ENCODE data around the gene PISD. TPM values are rescaled to one million over a fixed set of nuclear protein-coding genes. Genes with fewer than 3 reads are reported as not detected.
A peak's percentile ranks its signal among the peaks of the same experiment; 100 is the strongest.

The PISD gene
- total RNA-seq, 1 donor from 2014 or later: 16.6 TPM

DNA sequence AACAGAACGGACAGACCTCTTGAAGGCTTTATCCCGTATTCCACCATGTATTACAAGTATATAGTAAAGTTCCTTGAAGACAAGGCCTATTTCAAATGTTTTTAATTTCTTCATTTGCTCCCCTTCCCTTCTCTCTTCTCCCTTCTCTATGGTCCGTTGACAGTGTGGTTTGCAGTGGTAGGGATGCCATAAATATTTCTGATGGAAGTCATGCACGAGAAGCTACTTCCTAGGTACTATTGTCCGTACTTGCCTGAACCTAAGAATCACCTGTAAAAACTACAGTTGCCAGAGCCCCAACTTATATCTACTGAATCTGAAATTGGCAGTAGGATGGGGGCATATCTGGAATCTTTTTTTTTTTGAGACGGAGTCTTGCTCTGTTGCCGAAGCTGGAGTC is 2.8 kb downstream of the PISD start:
- no peak for ATAC-seq (ENCODE audit: poor library complexity)
- no peak for DNase-seq
- intact Hi-C loops (cut with DNase I): no loop called here

DNA sequence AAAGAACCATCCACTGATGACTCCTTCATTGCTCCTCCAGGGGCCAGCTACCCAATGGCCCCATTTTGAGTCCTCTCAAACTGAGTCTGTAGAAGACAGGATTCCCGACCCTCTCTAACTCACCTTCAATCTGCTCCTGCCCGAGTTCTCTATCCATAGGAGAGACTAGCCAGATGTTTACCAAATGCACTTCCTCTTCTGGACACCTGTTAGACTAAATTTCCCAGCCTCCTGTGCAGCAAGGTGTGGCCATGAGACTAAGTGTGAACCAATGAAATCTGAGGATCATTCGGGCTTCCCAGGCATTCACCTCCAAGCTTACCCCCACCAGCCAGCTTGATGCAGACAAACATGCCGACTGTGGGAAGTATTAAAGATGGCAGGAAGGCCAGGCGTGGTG is 7.6 kb downstream of the PISD start:
- DNase-seq (no peak), ATAC-seq (ENCODE audit: poor library complexity) (no peak)
- intact Hi-C loops (cut with DNase I): no loop called here

DNA sequence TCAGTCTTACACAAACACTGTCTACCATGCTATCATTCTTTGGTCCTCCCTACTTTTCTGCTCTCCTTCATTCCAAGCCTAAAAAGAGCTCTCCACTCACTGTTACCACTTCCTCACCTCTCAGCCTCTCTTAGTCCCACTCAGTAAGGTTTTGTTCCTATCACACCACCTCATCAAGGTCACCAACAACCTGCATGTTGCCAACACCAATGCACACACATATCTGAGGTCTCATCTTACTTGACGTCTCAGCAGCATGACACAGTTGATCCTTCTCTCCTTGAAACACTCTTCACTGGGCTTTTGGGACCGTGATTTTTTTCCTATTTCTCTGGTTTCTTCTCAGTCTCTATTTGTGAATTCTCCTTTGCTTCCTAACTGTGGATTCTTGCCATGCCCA is 8.1 kb downstream of the PISD start:
- intact Hi-C loops (cut with DNase I): no loop called here
- no peak for ATAC-seq (ENCODE audit: poor library complexity)
- DNase-seq: no peak

DNA sequence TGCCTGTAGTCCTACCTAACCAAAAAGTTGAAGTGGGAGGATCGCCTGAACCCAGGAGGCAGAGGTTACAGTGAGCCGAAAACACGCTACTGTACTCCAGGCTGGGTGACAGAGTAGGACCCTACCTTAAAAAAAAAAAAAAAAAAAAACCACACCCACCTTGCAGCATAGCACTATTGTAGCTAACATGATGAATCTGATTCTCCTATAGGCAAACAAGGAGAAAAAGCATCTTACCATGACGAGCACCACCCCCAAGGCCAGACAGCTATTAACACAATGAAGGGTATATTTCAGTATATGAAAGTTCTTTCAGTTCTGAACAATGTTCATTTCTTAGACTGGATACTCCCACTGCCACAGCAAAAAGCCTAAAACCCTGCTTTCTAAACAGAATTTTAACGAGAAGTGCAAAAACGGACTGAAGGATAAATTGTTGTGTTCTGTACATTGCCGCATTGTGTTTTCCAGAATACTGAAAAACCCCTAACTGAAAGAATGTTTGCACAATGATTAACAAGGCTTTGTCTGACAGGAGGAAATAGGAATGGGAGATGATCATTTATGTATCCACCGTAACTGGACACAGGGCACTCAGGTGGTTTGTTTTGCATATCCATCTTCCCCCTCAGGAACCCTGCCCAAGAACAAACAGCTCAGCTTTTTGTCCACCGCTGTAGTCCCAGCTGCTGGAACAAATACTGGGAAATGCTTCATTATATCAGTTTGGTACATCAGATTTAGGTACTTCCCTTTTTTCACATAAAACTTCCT is 8.9 kb downstream of the PISD start:
- intact Hi-C loops (cut with DNase I): no loop called here
- ATAC-seq (ENCODE audit: poor library complexity) (no peak), DNase-seq (no peak)

DNA sequence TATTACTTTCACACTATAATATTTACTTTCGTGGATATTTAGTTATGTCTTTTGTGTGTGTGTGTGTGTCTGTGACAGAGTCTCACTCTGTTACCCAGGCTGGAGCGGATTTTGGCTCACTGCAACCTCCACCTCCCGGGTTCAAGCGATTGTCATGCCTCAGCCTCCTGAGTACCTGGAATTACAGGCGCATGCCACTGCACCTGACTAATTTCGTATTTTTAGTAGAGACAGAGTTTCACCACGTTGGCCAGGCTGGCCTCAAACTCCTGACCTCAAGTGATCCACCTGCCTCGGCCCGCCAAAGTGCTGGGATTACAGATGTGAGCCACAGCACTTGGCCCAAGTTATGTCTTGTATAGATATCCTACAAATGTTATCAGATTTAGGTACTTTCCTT is 9.9 kb downstream of the PISD start:
- intact Hi-C loops (cut with DNase I): no loop called here
- no peak for ATAC-seq (ENCODE audit: poor library complexity)
- no peak for DNase-seq

DNA sequence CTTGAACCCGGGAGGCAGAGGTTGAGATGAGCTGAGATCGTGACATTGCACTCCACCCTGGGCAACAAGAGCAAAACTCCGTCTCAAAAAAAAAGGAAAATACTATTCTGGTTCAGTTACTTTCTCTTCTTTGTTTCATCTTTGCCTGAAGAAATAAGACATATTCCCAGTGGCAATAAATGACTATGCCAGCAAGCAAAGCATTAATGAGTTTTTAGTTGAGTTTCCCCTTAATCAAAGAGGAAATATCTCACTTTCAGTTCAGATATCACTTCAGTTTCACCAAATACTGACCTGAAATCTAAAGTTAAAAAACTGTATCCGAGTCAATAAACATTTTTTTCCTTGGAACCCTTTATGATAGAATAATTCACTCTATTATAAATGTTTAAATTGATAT is 10.4 kb downstream of the PISD start:
- intact Hi-C loops (cut with DNase I): no loop called here
- DNase-seq (no peak), ATAC-seq (ENCODE audit: poor library complexity) (no peak)

DNA sequence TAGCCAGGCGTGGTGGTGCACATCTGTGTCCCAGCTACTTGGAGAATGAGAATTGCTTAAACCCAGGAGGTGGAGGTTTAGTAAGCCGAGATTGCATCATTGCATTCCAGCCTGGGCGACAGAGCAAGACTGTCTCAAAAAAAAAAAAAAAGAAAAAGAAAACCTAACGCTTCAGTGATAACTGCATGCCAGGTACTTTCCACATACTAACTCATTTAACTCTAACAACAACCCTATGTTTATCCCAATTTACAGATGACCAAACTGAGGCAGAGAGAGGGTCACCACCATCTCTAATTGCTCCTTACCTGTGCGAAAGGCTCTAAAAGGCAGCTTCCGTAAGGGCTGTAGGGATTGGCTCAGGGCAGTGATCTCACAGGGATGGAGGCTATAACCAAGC is 11.6 kb downstream of the PISD start:
- DNase-seq (no peak), ATAC-seq (ENCODE audit: poor library complexity) (no peak)
- intact Hi-C loops (cut with DNase I): no loop called here

DNA sequence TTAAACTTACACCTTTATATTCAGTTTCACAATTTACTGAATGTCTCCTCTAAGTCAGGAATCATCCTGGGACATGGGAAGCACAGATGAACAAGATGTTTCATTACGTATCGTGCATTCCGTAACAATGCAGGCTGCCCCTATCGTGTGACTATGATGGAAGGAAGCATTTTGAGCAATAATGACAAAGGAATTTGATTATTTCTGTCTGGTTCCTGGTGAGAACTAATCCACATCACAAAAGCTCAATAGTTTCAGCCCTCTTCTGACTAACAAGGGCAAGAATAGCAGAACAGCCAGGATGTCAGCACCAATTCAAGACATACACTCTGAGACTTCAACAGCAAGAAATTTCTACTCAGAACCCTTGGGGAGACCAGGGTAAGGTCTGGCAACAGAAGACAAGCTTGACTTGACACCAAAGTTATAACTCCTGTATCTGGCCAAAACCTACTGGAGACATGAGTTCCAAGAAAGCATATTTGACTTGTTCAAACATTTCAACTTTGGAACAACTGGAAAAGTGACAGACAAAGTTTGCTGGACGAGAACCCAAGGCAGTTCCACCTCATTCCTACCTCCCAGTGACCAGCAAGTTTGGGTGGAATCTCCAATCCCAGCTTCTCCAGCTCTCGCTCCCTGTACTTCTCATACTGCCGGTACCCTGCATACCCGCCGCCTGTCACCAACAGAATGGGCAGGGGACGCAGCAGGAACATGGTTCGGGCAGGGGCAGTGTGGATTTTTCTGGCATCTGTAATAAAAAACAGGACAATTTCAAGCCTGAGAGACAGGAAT is 14.3 kb downstream of the PISD start:
- DNase-seq: no peak

DNA sequence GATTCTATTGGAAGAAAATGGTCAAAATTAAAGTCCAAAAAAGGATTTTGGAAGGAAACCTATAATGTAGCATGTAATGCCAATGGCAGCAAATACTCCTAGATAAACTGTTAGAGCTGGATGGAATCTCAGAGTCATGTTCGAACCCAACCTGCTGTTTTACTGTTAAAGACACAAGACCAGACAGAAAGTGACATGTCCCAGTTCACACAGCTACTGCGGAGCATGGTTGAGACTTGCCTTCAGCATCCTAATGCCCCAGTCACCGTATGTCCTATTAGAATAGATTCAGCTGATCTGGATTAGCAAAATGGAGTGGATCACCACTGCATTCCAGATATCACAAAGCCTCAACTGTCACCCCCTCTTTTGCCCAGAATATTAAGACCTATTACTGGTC is 14.9 kb downstream of the PISD start:
- DNase-seq (no peak), ATAC-seq (ENCODE audit: poor library complexity) (no peak)
- intact Hi-C loops (cut with DNase I): no loop called here

More for the DNA sequence above, 14.3 kb downstream of the PISD start:
- no peak for ATAC-seq (ENCODE audit: poor library complexity)
- intact Hi-C loops (cut with DNase I): no loop called here

DNA sequence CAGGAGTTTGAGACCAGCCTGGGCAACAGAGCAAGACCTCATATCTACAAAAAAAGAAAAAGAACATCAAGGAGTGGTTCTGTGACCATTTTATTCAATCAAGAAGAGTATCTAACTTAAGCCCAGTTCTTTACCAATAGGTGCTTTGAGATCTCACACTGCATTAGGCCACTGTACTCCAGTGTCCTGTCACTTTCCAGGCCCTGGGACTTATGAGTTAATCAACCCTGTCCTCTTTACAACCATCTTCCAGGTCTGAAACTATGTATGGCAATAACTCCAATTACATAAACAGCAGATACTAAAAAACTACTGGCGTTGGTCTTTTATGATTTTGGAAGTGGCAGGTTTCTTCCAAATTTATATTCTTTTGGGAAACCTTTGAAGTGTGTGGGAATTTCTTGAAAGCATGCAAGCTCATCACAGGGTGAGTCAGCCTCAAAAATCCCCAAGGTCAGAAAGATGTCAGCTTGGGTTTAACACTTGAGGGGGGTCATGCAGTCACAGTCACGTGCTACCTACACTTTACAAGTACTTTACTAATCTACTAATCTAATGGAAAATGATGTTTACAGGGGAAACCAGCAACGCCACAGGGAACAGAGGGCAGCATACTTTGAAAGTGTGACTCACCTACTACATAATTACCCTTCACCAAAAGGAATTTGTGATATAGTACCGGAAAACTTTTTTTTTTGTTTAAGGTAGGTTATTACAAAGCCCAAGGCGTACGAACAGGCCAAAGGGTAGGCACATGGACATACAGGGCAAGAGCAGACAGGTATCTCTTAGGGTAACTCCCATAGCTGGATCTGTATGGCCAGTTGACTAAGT is 15.6 kb downstream of the PISD start:
- intact Hi-C loops (cut with DNase I): no loop called here
- ATAC-seq (ENCODE audit: poor library complexity) (no peak), DNase-seq (no peak)

DNA sequence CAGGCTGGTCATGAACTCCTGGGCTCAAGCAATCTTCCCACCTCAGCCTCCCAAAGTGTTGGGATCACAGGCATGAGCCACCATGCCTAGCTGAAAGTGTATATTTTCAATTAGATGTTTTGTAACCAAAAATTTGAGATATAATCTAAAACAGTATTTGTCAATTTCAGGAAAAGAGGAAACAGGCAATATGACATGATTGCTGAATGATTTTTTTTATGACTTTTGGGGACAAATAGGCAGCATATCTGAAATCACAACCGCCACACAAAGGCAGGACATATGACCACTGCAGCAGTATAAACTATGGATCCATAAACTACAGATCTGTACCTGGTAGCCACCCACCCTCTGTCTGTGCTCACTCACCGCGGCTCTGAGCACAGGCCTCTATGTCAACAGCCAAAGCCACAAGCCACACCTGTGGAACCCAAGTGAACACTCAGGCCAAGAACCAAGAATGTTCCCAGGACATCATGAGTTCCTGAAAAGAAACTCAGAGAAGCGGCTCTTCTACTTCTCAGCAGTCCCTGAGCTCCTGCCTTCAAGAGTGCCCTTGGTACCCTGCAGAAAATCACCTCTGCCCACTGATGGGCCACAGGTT is 22.5 kb downstream of the PISD start:
- DNase-seq: no peak
- intact Hi-C loops (cut with DNase I): no loop called here
- ATAC-seq (ENCODE audit: poor library complexity): no peak

DNA sequence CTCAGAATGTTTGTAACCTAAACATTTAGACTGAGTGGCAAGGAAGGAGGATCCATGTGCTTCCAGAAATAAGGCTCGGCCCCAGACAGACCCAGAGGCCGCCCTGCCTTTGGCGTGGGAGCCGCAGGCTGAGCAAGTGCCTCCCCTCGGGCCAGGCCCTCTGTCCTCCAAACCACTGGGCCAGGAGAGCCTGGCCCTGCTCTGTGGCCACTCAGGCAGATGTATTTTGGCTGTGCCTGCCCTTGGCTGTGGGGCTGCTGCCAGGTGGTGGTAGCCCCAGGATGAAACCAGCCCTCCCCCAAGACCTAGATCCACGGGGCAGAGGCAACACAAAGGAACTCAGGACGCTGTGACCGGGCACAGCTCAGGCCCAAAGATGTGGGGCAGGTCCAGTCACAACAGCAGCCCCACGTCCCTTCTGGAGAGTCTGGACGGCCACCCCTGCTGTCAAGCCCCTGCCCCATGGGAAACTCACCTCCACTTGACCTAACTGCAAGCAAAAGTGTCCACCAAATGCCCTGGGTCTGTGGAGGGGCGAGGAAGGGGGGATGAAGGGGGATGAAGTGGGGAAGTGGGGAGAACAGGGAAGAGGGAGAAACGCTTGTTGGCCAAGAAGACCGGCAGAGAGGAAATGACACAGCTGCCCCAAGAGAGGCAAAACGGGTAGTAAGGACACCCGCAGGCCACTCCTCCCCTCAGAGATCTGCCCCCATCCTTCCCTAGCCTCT is 24.0 kb downstream of the PISD start:
- ATAC-seq (ENCODE audit: poor library complexity): peak; percentile 74
- DNase-seq: peak; percentile 62
- intact Hi-C loops (cut with DNase I): no loop called here

DNA sequence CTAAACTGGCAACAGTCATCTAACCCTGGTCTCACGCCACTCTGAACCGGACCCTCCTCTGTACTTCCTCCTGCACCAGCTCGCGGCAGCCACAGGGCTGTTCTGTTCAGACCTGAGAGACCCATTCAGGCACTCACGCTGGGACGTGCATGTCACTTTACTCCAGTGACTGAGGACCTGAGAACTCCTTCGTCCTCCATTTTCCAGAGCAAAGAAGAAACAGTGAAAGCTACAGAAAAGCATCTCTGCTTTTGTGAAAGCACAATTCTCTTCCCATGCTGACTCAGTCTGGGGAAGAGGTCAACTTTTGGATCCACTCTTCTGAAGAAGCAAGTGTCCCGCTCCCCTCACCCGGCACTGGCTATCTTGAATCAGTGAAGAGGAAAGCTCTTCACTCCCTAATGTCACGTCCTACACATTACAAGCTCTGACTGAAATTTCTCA is 24.5 kb downstream of the PISD start:
- DNase-seq: peak; percentile 73
- intact Hi-C loops (cut with DNase I): no loop called here
- peak; percentile 56 for ATAC-seq (ENCODE audit: poor library complexity)

DNA sequence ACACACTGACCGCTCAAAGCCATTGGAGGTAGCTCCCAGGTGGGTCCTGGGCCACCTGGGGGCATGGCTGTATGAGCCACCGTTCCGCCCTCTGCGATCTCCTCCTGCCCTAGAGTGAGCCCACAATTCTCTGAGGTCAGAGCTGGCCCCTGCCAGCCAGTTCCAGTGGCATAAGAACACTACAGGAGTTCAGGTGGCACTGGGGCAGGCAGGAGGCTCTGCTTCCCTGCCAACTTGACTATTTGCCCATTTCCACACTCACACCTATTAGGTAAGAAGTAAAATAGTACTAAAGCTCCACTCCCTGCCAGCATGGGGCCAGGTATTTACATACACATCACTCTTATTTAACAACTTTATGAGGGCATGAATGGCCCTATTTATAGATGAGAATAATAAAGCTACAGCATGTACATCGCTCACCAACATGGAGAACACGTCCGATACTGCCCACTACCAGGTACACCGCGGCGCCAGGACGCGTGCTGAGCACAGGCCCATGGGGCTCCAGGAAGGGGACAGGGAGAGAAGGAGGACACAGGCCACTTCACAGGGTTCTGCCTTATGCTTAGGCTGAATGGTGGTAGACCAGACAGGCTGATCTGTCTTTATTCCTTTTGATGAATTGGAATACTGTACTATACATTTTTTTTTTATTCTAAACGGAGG is 26.2 kb downstream of the PISD start:
- ATAC-seq (ENCODE audit: poor library complexity): no peak
- intact Hi-C loops (cut with DNase I): no loop called here
- no peak for DNase-seq

DNA sequence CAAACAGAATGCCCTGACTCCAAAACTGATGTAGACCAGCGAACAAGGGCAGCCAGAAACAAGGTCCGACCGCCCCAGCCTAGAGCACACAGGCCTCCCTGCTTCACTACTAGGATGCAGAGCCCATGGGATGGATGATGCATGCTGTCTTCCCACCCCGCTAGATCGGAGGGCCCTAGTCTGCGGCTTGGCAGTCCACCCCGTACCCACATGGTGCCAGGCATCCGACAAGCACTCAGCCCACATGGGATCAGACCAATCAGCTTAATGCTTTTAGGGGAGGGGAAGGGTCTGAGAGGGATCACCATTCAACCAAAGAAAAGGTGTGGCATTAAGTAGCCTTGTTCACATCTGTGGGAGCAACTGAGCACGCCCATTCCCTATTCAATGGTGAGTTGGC is 30.6 kb downstream of the PISD start:
- intact Hi-C loops (cut with DNase I): no loop called here
- no peak for ATAC-seq (ENCODE audit: poor library complexity)

DNA sequence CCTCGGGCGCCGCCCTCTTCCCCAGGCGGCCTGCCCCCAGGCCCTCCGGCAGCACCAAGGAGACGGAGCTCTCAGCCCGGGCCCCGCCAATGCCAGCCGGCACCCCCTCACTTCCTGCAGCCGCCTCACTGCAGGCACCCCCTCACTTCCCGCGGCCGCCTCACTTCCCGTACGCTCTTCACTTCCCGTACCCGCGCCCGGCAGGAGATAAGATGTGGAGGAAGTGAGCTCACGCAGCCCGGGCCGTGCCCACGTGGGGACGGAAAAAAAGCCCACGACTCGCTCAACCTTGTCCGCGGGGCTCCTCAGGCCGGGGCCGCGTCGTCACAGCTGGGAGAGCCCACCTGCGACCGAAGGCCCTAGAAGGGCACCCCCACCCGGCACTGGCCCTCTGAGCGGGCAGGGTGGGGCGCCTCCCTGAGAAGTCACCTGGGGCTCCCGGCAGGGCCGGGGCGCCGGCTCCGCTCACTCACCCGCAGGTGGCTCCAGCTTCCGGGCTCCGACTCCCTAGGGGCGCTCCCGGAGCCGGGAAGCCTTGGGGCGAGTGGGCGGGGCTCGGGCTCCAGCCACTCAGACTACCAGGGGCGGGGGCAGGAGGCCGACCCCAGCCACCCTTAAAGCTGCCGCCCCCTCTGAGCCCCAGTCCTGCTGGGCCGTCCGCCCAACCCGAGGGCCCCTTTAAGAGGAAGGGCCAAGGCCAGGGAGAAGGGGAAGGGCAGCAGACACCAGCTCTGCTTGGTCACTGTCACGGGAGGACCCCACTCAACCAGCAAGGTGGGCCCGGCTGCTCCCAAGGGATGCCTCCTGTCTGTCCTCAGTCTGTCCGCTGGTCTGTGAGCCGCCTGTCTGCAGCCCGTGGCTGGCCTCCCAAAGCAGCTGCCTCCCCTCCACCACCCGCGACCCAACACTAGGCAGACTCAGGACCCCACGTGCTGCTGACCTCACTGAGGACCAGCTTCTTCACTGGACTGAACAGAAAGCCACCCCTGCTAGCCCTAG is 31.4 kb downstream of the PISD start:
- intact Hi-C loops (cut with DNase I): no loop called here
- ATAC-seq (ENCODE audit: poor library complexity) (peak; percentile 74), DNase-seq (peak; percentile 91)

More for the DNA sequence above, 30.6 kb downstream of the PISD start:
- no peak for DNase-seq

DNA sequence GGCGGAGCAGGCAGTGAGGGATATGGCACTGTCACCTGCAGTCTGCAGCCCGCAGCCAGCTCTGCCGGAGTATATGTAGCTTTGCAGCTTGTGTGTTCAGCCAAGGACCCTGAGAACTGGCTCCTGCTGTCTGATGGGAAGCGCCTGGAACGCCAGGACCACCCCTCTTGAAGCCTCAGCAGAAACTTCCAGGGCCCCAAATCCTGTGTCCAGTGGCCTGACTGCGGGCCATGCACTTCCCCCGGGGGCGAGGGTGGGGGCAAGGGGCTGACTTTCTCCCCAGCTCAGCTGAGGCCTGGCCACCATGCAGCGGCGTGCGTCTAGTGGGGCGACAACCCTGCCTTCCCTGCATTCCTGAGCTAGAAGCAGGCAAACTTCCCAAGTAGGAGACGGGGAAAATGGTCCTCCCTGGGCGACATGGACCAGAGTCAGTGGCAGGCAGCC is 32.3 kb downstream of the PISD start:
- DNase-seq (no peak), ATAC-seq (ENCODE audit: poor library complexity) (no peak)
- intact Hi-C loops (cut with DNase I): no loop called here
